Endothelial cell of umbilical vein (primary cell): Measurements from ENCODE around the gene TNFAIP8L3.

Source experiments
- EZH2 ChIP-seq: IDR thresholded peaks from 2 replicates; pipeline ENCODE4 v1.6.1; 2012; ENCODE audit warnings: borderline replicate concordance, low read depth, mild to moderate bottlenecking, moderate library complexity, low read length, inconsistent platforms; ENCODE audit not compliant: severe bottlenecking
- GATA2 ChIP-seq: IDR thresholded peaks from 2 replicates; pipeline ENCODE4 v1.7.0; 2011; ENCODE audit warnings: low read depth, mild to moderate bottlenecking, moderate library complexity, mixed read lengths, low read length; ENCODE audit not compliant: insufficient read length, insufficient read depth
- JUN ChIP-seq: IDR thresholded peaks from 2 replicates; pipeline ENCODE4 v1.6.1; 2011; ENCODE audit warnings: borderline replicate concordance, low read depth; ENCODE audit not compliant: insufficient read length, insufficient read depth
- POLR2A ChIP-seq: IDR thresholded peaks from 2 replicates; pipeline ENCODE4 v1.6.1; 2012; ENCODE audit warnings: low read depth, mild to moderate bottlenecking, control low read depth, low read length
- TF ChIP-seq, protein P1 (sequence below), 2 donors: IDR thresholded peaks; 1 replicate in 1 of 2; 2 replicates in 1 of 2; pipeline ENCODE4 v1.5.1; 2011; ENCODE audit warnings: low read length in 2 of 2, mild to moderate bottlenecking in 2 of 2, moderate library complexity in 2 of 2, control low read depth in 1 of 2, inconsistent platforms in 1 of 2, low read depth in 1 of 2; ENCODE audit not compliant: insufficient read depth in 1 of 2; ENCODE audit errors: extremely low read depth in 1 of 2
- TF ChIP-seq, protein P2 (sequence below): IDR thresholded peaks from 2 replicates; pipeline ENCODE4 v1.6.1; 2011; ENCODE audit not compliant: insufficient read depth, insufficient read length

- TF ChIP-seq, protein P1, sequence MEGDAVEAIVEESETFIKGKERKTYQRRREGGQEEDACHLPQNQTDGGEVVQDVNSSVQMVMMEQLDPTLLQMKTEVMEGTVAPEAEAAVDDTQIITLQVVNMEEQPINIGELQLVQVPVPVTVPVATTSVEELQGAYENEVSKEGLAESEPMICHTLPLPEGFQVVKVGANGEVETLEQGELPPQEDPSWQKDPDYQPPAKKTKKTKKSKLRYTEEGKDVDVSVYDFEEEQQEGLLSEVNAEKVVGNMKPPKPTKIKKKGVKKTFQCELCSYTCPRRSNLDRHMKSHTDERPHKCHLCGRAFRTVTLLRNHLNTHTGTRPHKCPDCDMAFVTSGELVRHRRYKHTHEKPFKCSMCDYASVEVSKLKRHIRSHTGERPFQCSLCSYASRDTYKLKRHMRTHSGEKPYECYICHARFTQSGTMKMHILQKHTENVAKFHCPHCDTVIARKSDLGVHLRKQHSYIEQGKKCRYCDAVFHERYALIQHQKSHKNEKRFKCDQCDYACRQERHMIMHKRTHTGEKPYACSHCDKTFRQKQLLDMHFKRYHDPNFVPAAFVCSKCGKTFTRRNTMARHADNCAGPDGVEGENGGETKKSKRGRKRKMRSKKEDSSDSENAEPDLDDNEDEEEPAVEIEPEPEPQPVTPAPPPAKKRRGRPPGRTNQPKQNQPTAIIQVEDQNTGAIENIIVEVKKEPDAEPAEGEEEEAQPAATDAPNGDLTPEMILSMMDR (IDR thresholded peaks at IDR 0.05; ENCODE audit: extremely low read depth in 1 of 2, insufficient read depth in 1 of 2, low read depth in 1 of 2, low read length in 2 of 2) = no peak
- no peak for TF ChIP-seq POLR2A
- TF ChIP-seq EZH2 = no peak
- TF ChIP-seq, protein P2, sequence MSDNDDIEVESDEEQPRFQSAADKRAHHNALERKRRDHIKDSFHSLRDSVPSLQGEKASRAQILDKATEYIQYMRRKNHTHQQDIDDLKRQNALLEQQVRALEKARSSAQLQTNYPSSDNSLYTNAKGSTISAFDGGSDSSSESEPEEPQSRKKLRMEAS = no peak
- TF ChIP-seq GATA2 = no peak
- no peak for TF ChIP-seq JUN
These were observed 17.4 kb upstream of the TNFAIP8L3 start for GRCh38 chr15:51112078-51112477.
